CD14-positive monocyte (primary cell): ENCODE data around the gene THAP12. TPM values are rescaled to one million over a fixed set of nuclear protein-coding genes. Genes with fewer than 3 reads are reported as not detected.

Experiments
- DNase-seq, 3 donors: peaks; one replicate each; pipeline ENCODE4 v3.0.0-alpha.2; 2011 to 2022
- H2AFZ ChIP-seq: 2 replicates; pipeline ENCODE4 v1.6.0; 2012; ENCODE audit warnings: mild to moderate bottlenecking, low read depth, low read length, inconsistent platforms; ENCODE audit not compliant: insufficient read depth, poor library complexity, severe bottlenecking
- H3K27ac ChIP-seq, 2 donors: 1 replicate in 1 of 2; 2 replicates in 1 of 2; pipeline ENCODE4 v1.5.1; 2012 to 2013; ENCODE audit warnings: low read length in 2 of 2, control low read depth in 1 of 2, inconsistent platforms in 1 of 2, low read depth in 1 of 2, mild to moderate bottlenecking in 1 of 2
- H3K27me3 ChIP-seq, 2 donors: one replicate each; pipeline versions ENCODE4 v1.6.0 to v1.6.1; 2011 to 2013; ENCODE audit warnings: low read length in 2 of 2; ENCODE audit not compliant: control insufficient read depth in 2 of 2, insufficient read depth in 2 of 2
- H3K36me3 ChIP-seq, 2 donors: replicated peaks in 1 of 2; 1 replicate in 1 of 2; 2 replicates in 1 of 2; pipeline versions ENCODE4 v1.5.1 to v1.6.1; 2012 to 2013; ENCODE audit warnings: low read length in 2 of 2, control low read depth in 1 of 2, inconsistent platforms in 1 of 2, mild to moderate bottlenecking in 1 of 2; ENCODE audit not compliant: insufficient read depth in 2 of 2, control insufficient read depth in 1 of 2
- H3K4me1 ChIP-seq, 2 donors: 1 replicate in 1 of 2; 2 replicates in 1 of 2; pipeline versions ENCODE4 v1.5.1 to v1.6.1; 2012 to 2013; ENCODE audit warnings: low read length in 2 of 2, control low read depth in 1 of 2, inconsistent platforms in 1 of 2, mild to moderate bottlenecking in 1 of 2, moderate library complexity in 1 of 2; ENCODE audit not compliant: insufficient read depth in 2 of 2, control insufficient read depth in 1 of 2
- H3K4me2 ChIP-seq: replicated peaks from 2 replicates; pipeline ENCODE3; 2012; ENCODE audit warnings: low read length, moderate library complexity, mild to moderate bottlenecking; ENCODE audit not compliant: poor library complexity, severe bottlenecking; ENCODE audit errors: extremely low read depth
- H3K4me3 ChIP-seq, 3 experiments: fragments of 200-600 bp in 1 of 3; sonication (generic) in 1 of 3; replicated peaks in 1 of 3; 1 replicate in 2 of 3; 2 replicates in 1 of 3; pipeline ENCODE4 v1.5.1; 2011 to 2013; ENCODE audit warnings: low read length in 3 of 3, mild to moderate bottlenecking in 3 of 3, control low read depth in 2 of 3, low read depth in 2 of 3, inconsistent platforms in 1 of 3, moderate library complexity in 1 of 3
- H3K79me2 ChIP-seq: 2 replicates; pipeline ENCODE4 v1.6.0; 2012; ENCODE audit warnings: mild to moderate bottlenecking, control low read depth, inconsistent platforms, low read length, moderate library complexity; ENCODE audit not compliant: insufficient read depth
- H3K9ac ChIP-seq: 2 replicates; pipeline ENCODE4 v1.6.0; 2017; ENCODE audit warnings: low read length, mild to moderate bottlenecking; ENCODE audit not compliant: insufficient read depth, poor library complexity, severe bottlenecking
- H3K9me3 ChIP-seq, 2 donors: replicated peaks in 1 of 2; 1 replicate in 1 of 2; 2 replicates in 1 of 2; pipeline versions ENCODE4 v1.5.1 to v1.6.1; 2012 to 2013; ENCODE audit warnings: low read length in 2 of 2, control low read depth in 1 of 2; ENCODE audit not compliant: control insufficient read depth in 1 of 2, insufficient read depth in 1 of 2
- H4K20me1 ChIP-seq: 2 replicates; pipeline ENCODE4 v1.6.0; 2012; ENCODE audit warnings: mild to moderate bottlenecking, low read length, control low read depth, moderate library complexity; ENCODE audit not compliant: insufficient read depth
- H3K27ac Mint-ChIP-seq, 7 donors: one replicate each; pipeline ENCODE4 v1.8.0; 2020; ENCODE audit warnings: mild to moderate bottlenecking in 7 of 7, mixed read lengths in 7 of 7, moderate library complexity in 6 of 7, inconsistent platforms in 2 of 7
- H3K27me3 Mint-ChIP-seq, 3 donors: one replicate each; pipeline ENCODE4 v1.8.0; 2021 to 2022; ENCODE audit warnings: low read depth in 3 of 3, mild to moderate bottlenecking in 3 of 3, mixed read lengths in 3 of 3, moderate library complexity in 3 of 3, inconsistent platforms in 1 of 3
- H3K36me3 Mint-ChIP-seq, 2 donors: one replicate each; pipeline ENCODE4 v1.8.0; 2020; ENCODE audit warnings: mixed read lengths in 2 of 2, inconsistent platforms in 1 of 2, mild to moderate bottlenecking in 1 of 2
- H3K4me1 Mint-ChIP-seq: one replicate; pipeline ENCODE4 v1.8.0; 2020; ENCODE audit warnings: mild to moderate bottlenecking, mixed read lengths
- H3K4me3 Mint-ChIP-seq, 2 donors: one replicate each; pipeline ENCODE4 v1.8.0; 2020; ENCODE audit warnings: mild to moderate bottlenecking in 2 of 2, mixed read lengths in 2 of 2, moderate library complexity in 1 of 2
- H3K9me3 Mint-ChIP-seq, 7 donors: one replicate each; pipeline ENCODE4 v1.8.0; 2020 to 2022; ENCODE audit warnings: mixed read lengths in 7 of 7, mild to moderate bottlenecking in 6 of 7, moderate library complexity in 6 of 7, inconsistent platforms in 2 of 7
- WGBS: methylation state at CpG from one replicate; pipeline ENCODE4 v1.1.5; 2013; ENCODE audit warnings: missing lambda C conversion rate; ENCODE audit not compliant: insufficient coverage; 5-methylcytosine and 5-hydroxymethylcytosine counted together
- intact Hi-C, 2 donors: fragments of 100-400 bp; cut with micrococcal nuclease; formaldehyde crosslinking; loops; one replicate each; pipeline versions ENCODE4 v1.15.0 to v1.15.1; 2023
- polyA plus RNA-seq, 3 donors: library from polyadenylated mRNA; depleted of rRNA in 1 of 3; unstranded in 2 of 3; stranded (reverse) in 1 of 3; fragments of 300-500 nt in 2 of 3; fragments of >200 nt in 1 of 3; fragmentation: Illumina TruSeq in 2 of 3; gene quantifications; 1 replicate in 2 of 3; 2 replicates in 1 of 3; pipeline ENCODE4 v1.2.3, GENCODE V29; 2012 to 2021
- TF ChIP-seq, protein P1 (sequence below): fragments of 200-600 bp; IDR thresholded peaks from one replicate; pipeline ENCODE4 v1.8.0; 2022; ENCODE audit warnings: antibody characterized with exemption, mild to moderate bottlenecking

Gene THAP12
- polyA plus RNA-seq, 3 donors = 18.3 to 22.5 (median 20.0) TPM

DNA sequence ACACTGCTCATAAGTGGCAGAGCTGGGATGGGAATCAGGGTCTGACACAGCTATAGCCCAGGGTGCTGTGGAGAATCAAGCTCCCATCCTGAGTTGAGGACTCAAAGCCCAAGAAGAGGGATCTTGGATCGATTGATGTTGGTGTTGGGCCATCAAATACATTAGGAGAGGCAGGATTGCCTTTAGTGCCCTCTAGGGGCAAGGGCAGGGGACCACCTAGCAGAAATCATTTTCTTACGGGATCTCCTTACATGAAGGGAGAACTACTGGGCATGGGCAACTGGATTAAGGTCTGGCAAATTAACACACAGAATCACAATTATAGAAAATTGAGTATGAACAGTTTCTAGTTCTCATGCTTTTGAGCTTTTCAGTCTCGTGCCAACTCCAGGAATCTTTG, 39.0 kb upstream of the THAP12 start:
- DNase-seq = peak in 2 of 3 donors; percentile 5 to 13
- H3K4me1 Mint-ChIP-seq = no peaks in the 10 kb centered on the region
- TF ChIP-seq, protein P1, sequence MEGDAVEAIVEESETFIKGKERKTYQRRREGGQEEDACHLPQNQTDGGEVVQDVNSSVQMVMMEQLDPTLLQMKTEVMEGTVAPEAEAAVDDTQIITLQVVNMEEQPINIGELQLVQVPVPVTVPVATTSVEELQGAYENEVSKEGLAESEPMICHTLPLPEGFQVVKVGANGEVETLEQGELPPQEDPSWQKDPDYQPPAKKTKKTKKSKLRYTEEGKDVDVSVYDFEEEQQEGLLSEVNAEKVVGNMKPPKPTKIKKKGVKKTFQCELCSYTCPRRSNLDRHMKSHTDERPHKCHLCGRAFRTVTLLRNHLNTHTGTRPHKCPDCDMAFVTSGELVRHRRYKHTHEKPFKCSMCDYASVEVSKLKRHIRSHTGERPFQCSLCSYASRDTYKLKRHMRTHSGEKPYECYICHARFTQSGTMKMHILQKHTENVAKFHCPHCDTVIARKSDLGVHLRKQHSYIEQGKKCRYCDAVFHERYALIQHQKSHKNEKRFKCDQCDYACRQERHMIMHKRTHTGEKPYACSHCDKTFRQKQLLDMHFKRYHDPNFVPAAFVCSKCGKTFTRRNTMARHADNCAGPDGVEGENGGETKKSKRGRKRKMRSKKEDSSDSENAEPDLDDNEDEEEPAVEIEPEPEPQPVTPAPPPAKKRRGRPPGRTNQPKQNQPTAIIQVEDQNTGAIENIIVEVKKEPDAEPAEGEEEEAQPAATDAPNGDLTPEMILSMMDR = peak; percentile 56
- Histone ChIP-seq H3K27me3 (no peaks in the 10 kb centered on the region), H4K20me1 (no peaks in the 10 kb centered on the region), H3K4me3 (no peak overlapping the region), H2AFZ (no peak overlapping the region), H3K9ac (no peak overlapping the region), H3K4me2 (no peak overlapping the region), H3K36me3 (no peaks in the 10 kb centered on the region), H3K27ac (no peak overlapping the region), H3K79me2 (no peaks in the 10 kb centered on the region), H3K4me1 (no peaks in the 10 kb centered on the region), H3K9me3 (no peaks in the 10 kb centered on the region)
- 0% methylated on average over 1 of the region's 3 CpGs for WGBS
- H3K27ac Mint-ChIP-seq = no peak overlapping the region
- peaks cover 0 to 2% (median 0%) of the 10 kb centered on the region in 7 donors for H3K9me3 Mint-ChIP-seq
- no peak overlapping the region for H3K4me3 Mint-ChIP-seq
- no peaks in the 10 kb centered on the region for H3K36me3 Mint-ChIP-seq
- intact Hi-C loops = no loop called here
- peaks cover 4 to 5% (median 4%) of the 10 kb centered on the region in 3 donors for H3K27me3 Mint-ChIP-seq

DNA sequence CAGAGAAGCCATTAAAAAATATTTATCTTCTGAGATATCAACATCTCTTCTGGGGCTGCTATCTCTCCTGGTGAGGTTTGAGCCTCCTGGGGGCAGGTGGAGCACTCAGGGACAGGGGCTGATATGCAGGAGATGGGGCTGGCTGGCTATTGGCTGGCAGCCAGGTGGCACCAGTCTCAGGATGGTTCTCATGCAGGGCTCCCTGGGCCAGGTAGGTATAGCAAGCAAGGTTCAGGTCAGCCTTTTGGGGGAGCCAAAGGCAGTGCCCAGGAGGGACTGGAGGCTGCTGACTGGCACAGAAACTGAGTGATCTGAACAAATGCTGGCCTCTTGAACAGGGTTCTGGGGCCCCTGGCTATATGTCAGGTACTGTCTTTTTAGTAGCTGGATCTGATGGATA, 34.1 kb upstream of the THAP12 start:
- Histone ChIP-seq H3K4me2 (no peak overlapping the region), H3K4me3 (no peak overlapping the region), H3K27ac (no peak overlapping the region), H4K20me1 (no peaks in the 10 kb centered on the region), H3K4me1 (no peaks in the 10 kb centered on the region), H3K27me3 (no peaks in the 10 kb centered on the region), H3K9me3 (no peaks in the 10 kb centered on the region), H3K79me2 (no peaks in the 10 kb centered on the region), H3K9ac (no peak overlapping the region), H2AFZ (no peak overlapping the region), H3K36me3 (no peaks in the 10 kb centered on the region)
- H3K27me3 Mint-ChIP-seq = peaks cover 2 to 6% (median 4%) of the 10 kb centered on the region in 3 donors
- H3K27ac Mint-ChIP-seq = no peak overlapping the region
- DNase-seq = no peak
- intact Hi-C loops = no loop called here
- H3K36me3 Mint-ChIP-seq = no peaks in the 10 kb centered on the region
- no peaks in the 10 kb centered on the region for H3K4me1 Mint-ChIP-seq
- H3K4me3 Mint-ChIP-seq = no peak overlapping the region
- peaks cover 0 to 2% (median 0%) of the 10 kb centered on the region in 7 donors for H3K9me3 Mint-ChIP-seq
- TF ChIP-seq, protein P1 = no peak
